GM18858 (cell line): Measurements from ENCODE around the gene CGN.
A peak's percentile ranks its signal among the peaks of the same experiment; 100 is the strongest.
"Not testable (repeated sequence)": the region's sequence is repeated elsewhere in the genome, so short reads cannot be mapped to it uniquely, and the experiment has no call there.

ENCODE experiments used
- ATAC-seq: cut with Tn5 transposase; IDR thresholded peaks from one replicate; pipeline ENCODE4 v1.9.1; 2021; ENCODE audit not compliant: unreplicated experiment

Gene CGN

DNA sequence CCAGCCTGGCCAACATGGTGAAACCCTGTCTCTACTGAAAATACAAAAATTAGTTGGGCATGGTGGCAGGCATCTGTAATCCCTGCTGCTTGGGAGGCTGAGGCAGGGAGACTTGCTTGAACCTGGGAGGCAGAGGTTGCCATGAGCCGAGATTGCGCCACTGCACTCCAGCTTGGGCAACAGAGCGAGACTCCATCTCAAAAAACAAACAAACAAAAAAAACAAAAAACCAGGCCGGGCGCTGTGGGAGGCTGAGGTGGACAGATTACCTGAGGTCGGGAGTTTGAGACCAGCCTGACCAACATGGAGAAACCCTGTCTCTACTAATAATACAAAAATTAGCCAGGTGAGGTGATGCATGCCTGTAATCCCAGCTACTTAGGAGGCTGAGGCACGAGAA lies 11.2 kb downstream of the CGN start:
- ATAC-seq: not testable (repeated sequence)

- ATAC-seq: no peak
Measured at GRCh38 chr1:151523326-151523725, 12.1 kb downstream of the CGN start.

- ATAC-seq: no peak
Measured at GRCh38 chr1:151524736-151525135, 13.5 kb downstream of the CGN start.

DNA sequence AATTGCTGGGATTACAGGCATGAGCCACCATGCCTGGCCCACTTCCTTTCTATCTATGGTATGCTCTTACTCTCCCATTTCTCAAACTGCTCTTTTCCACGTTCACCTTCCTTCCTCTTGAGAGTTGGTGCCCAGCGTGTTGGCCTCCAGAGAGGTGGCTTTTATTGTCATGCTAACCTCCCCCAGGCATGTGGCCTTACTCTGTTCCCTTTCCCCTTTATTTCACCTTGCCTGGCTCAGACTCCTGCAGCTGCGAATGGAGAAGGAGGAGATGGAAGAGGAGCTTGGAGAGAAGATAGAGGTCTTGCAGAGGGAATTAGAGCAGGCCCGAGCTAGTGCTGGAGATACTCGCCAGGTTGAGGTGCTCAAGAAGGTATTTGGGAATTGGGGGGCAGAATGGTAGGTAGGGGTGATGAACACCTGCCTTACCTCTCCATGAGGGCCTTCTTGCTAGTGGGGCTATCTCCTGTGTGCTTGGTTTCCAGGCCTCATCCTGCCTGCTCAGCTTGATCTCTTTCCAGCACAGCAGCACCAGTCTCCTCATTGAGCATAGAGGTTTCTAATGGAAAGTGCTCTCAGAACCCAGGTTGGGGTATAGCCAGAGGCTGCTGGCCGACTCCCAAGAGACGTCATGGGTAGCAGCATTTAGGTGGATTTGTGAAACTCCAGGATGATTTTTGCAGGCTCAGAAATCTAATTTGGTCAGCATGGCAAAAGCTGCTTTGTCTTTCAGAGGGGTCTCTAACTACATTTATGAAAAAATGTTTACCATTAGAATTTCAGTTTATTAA lies 15.7 kb downstream of the CGN start:
- no peak for ATAC-seq

- no peak for ATAC-seq
Measured at GRCh38 chr1:151529211-151529702, 18.1 kb downstream of the CGN start.

DNA sequence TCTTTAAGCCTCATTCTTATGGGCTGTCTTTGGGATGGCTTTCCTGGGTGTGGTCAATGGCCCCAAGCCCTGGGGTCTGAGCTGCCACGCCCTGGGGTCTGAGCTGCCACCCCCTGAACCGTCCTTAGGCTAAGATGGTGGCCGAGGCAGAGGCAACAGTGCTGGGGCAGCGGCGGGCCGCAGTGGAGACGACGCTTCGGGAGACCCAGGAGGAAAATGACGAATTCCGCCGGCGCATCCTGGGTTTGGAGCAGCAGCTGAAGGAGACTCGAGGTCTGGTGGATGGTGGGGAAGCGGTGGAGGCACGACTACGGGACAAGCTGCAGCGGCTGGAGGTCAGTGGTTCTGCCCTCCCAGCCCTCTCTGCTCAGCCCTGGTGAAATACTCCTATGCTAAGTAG lies 18.6 kb downstream of the CGN start:
- no peak for ATAC-seq

DNA sequence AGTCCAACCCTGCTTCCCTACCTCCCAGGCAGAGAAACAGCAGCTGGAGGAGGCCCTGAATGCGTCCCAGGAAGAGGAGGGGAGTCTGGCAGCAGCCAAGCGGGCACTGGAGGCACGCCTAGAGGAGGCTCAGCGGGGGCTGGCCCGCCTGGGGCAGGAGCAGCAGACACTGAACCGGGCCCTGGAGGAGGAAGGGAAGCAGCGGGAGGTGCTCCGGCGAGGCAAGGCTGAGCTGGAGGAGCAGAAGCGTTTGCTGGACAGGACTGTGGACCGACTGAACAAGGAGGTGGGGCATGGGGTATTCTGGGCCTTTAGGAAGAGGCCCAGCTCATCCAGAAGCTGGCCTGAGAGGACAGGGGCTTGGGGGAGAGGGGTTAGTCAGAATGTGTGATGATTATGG lies 19.3 kb downstream of the CGN start:
- ATAC-seq: no peak

DNA sequence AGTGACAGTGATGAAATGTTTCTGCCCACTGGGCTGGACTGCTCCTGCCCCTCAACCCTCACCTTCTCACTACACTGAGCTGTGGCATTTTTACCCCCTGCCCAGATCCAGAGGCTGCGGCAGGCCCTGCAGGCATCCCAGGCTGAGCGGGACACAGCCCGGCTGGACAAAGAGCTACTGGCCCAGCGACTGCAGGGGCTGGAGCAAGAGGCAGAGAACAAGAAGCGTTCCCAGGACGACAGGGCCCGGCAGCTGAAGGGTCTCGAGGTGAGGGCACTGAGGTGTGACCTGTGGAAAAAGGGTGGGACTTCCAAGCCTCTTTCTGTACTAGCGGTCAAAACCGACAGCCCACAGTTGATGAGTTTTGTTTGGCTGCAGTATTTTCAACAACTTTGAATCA lies 22.7 kb downstream of the CGN start:
- no peak for ATAC-seq

DNA sequence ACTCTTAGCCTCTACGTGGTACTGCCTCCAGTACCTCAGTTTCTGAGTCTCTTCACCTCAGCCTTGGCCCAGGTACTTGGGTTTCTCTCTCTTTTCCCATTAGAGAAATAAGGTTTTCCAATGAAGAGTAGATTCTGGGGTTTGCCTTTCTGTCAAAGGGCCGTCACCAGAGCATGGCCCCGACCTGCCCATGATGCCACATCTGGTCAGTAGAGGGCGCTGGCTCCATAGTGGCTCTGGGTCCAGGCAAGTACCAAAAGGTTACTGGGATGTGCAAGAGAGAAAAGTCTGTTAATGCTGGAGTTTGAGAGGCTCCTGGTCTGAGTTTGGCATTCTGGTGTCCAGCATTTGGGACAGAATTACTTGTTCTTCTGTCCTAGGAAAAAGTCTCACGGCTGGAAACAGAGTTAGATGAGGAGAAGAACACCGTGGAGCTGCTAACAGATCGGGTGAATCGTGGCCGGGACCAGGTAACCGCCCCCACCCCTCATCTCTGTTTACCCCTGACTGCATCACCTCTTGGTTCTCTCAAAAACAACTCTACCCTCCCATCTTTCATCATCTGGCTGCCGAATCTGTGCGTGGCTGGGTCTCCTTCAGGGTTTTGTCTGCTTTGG lies 23.6 kb downstream of the CGN start:
- no peak for ATAC-seq

DNA sequence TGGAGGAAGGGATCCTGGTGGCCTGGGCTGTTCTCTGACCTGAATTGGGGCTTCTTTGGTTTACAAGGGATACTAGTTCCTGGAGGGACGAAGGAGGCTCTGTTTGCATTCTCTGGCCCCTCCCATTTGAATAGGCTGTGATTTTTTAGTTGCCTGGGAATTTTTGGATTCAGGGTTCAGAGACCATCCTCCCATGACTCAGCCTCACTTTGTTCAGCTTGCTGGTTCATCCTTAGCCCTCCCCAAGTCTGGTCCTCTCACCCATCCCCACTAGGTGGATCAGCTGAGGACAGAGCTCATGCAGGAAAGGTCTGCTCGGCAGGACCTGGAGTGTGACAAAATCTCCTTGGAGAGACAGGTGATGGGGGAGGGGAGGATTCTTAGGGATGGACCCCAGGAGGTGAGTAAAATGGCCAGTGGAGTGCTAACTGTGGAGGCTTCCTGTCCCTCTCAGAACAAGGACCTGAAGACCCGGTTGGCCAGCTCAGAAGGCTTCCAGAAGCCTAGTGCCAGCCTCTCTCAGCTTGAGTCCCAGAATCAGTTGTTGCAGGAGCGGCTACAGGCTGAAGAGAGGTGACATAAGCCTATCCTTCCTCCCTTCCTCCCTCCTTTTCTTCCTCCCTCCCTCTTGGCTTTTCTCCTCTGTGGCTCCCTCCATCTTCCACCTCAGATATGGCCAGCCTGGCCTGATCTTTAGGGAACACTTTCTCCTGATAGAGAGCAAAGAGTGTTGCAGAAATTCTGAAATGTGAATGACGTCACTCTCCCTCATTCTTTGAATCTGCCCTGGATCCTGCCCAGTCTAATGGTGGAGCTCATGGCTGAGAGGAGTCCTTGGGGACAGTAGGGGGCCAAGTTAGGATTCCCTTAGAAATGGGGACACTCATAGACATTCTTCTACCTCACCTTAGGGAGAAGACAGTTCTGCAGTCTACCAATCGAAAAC lies 24.4 kb downstream of the CGN start:
- ATAC-seq: no peak

DNA sequence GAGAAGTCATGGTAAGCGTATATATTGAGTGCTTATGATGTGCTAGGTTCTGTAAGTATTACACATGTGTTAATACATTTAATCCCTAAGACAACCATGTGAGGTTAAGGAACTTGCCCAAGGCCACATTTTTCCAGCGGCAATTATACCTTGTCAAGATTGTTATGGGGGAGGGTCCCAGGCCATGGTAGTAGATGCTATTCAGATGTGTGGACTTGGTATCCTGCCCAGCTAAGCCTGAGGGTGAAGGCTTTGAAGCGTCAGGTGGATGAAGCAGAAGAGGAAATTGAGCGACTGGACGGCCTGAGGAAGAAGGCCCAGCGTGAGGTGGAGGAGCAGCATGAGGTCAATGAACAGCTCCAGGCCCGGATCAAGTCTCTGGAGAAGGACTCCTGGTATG lies 25.3 kb downstream of the CGN start:
- no peak for ATAC-seq

DNA sequence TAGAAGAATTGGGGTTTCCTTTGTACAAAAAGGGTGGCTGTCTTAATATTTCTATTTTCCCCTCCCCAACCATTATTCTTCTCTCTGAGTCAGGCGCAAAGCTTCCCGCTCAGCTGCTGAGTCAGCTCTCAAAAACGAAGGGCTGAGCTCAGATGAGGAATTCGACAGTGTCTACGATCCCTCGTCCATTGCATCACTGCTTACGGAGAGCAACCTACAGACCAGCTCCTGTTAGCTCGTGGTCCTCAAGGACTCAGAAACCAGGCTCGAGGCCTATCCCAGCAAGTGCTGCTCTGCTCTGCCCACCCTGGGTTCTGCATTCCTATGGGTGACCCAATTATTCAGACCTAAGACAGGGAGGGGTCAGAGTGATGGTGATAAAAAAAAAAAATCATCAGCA lies 25.9 kb downstream of the CGN start:
- ATAC-seq: no peak

DNA sequence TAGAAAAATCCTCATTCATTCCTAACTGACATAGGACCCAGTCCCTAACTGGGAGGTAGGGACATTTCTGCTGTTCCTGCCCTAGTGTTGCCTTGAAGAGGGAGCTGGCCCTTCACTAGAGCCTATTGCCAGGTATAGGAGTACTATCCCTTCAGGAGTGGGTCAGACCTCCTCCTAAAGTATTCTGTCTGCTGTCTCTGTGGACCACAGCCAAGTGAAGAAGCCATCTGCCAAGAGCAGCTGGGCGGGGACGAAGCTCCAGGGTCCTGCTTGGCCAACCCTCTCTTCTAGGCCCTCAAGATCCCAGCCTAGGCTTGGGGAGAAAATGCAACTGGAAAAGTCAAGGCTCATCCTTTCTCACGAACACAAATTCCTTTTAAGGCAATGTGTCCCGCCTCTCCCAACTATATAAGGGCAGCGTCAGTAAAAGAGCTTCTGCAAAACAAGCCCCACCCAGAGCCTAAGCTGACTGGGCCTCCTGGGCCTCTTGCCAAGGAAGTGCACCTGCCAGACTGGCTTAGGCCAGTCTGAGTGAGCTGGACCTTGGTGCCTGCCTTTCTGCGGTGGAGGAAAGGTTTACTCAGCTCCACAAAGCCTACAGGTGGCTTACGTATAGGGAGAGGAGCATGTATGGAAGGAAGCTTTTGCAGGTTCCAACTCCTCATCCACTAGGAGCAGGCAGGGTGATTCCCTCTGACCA lies 28.3 kb downstream of the CGN start:
- ATAC-seq: no peak

- peak; percentile 86 for ATAC-seq
Measured at GRCh38 chr1:151540021-151540981, 29.1 kb downstream of the CGN start, which contains the start of gene TUFT1. TSS of gene TUFT1 (plus strand) at chr1:151540309. CDS start at chr1:151540367, 58 bp downstream.

GRCh38 chr1:151540982-151541377 lies 29.8 kb downstream of the CGN start:
- ATAC-seq: no peak

- no peak for ATAC-seq
Measured at GRCh38 chr1:151541752-151542151, 30.6 kb downstream of the CGN start.

- no peak for ATAC-seq
Measured at GRCh38 chr1:151542710-151543129, 31.5 kb downstream of the CGN start.

DNA sequence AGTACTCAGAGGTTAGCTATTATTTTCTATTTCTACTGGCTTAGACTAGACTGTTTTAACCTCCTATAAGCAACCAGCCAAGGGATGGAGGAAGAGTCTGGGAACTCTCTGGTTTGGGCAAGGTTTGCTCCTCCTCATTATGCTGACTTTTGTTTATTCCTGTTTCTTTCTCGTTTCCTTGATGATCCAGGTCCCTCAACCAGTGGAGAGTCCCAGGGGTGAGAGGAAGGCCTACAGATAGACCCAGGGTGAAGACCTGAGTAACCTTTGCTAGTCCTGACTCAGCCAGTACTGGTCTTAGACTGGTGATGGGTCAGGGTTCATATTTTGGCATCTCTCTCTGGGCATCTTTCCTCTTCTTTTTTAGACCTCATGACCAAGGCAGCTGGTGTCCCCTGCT lies 34.4 kb downstream of the CGN start:
- ATAC-seq: no peak
